GM21528 (cell line): ENCODE data around the gene ZRANB1.
"Not testable (repeated sequence)": the region's sequence is repeated elsewhere in the genome, so short reads cannot be mapped to it uniquely, and the experiment has no call there.

Source experiments
- ATAC-seq: cut with Tn5 transposase; IDR thresholded peaks from one replicate; pipeline ENCODE4 v1.9.1; 2021; ENCODE audit warnings: mild to moderate bottlenecking, moderate library complexity; ENCODE audit not compliant: unreplicated experiment, low FRiP score

The ZRANB1 gene

GRCh38 chr10:124959564-124959963 lies 17.6 kb downstream of the ZRANB1 start:
- no peak for ATAC-seq

- ATAC-seq: no peak
These were observed 19.3 kb downstream of the ZRANB1 start for GRCh38 chr10:124961248-124961570.

- ATAC-seq: no peak
These were observed 20.5 kb downstream of the ZRANB1 start for GRCh38 chr10:124962421-124962820.

GRCh38 chr10:124963866-124964720 lies 22.2 kb downstream of the ZRANB1 start:
- ATAC-seq: no peak

- no peak for ATAC-seq
These were observed 24.1 kb downstream of the ZRANB1 start for GRCh38 chr10:124966008-124966407.

GRCh38 chr10:124967255-124967654 lies 25.3 kb downstream of the ZRANB1 start:
- no peak for ATAC-seq

- peak; percentile 58 for ATAC-seq
These were observed 29.4 kb downstream of the ZRANB1 start for GRCh38 chr10:124971276-124971675.

GRCh38 chr10:124972637-124973036 lies 30.7 kb downstream of the ZRANB1 start:
- no peak for ATAC-seq

- no peak for ATAC-seq
These were observed 32.2 kb downstream of the ZRANB1 start for GRCh38 chr10:124974131-124974530.

GRCh38 chr10:124975977-124976514 lies 34.1 kb downstream of the ZRANB1 start:
- ATAC-seq: peak; percentile 65

- ATAC-seq: no peak
These were observed 35.2 kb downstream of the ZRANB1 start for GRCh38 chr10:124977161-124977560.

GRCh38 chr10:124977648-124978375 lies 35.9 kb downstream of the ZRANB1 start:
- no peak for ATAC-seq

- no peak for ATAC-seq
These were observed 36.4 kb downstream of the ZRANB1 start for GRCh38 chr10:124978376-124978725.

GRCh38 chr10:124983321-124983720 lies 41.4 kb downstream of the ZRANB1 start:
- no peak for ATAC-seq

GRCh38 chr10:124984376-124984775 lies 42.5 kb downstream of the ZRANB1 start:
- no peak for ATAC-seq

- no peak for ATAC-seq
These were observed 43.2 kb downstream of the ZRANB1 start for GRCh38 chr10:124985162-124985561.

GRCh38 chr10:124987788-124988187 lies 45.9 kb downstream of the ZRANB1 start:
- no peak for ATAC-seq

GRCh38 chr10:124988753-124989152 lies 46.8 kb downstream of the ZRANB1 start:
- ATAC-seq: not testable (repeated sequence)

- ATAC-seq: no peak
These were observed 47.6 kb downstream of the ZRANB1 start for GRCh38 chr10:124989526-124989925.

- no peak for ATAC-seq
These were observed 49.0 kb downstream of the ZRANB1 start for GRCh38 chr10:124990671-124991625.

GRCh38 chr10:124991835-124992234 lies 49.9 kb downstream of the ZRANB1 start:
- ATAC-seq: no peak
